Cerebellar cortex (tissue), 1 donor: ENCODE data around the gene CPSF2.
A peak's percentile ranks its signal among the peaks of the same experiment; 100 is the strongest.

Experiments
- DNase-seq: peaks from one replicate; pipeline ENCODE4 v3.0.0-alpha.2; 2015; ENCODE audit warnings: low spot score

The CPSF2 gene

GRCh38 chr14:92121670-92122350, at the start of gene CPSF2, which contains the start of gene NDUFB1:
TSS of gene CPSF2 (plus strand) at chr14:92121969. CDS start at chr14:92130985, 9,016 bp downstream.
TSS of gene NDUFB1 (minus strand) at chr14:92121706. CDS start at chr14:92117637, 4,069 bp downstream.
- peak; percentile 81 for DNase-seq

- no peak for DNase-seq
Observed at GRCh38 chr14:92074555-92074954, 47.2 kb upstream of the CPSF2 start.

- DNase-seq, result no peak
Observed at GRCh38 chr14:92088494-92088893, 33.3 kb upstream of the CPSF2 start.

- peak; percentile 24 for DNase-seq
Observed at GRCh38 chr14:92093320-92093719, 28.4 kb upstream of the CPSF2 start.

GRCh38 chr14:92099802-92100201, 22.0 kb upstream of the CPSF2 start:
- no peak for DNase-seq

GRCh38 chr14:92103363-92103989, 18.3 kb upstream of the CPSF2 start:
- no peak for DNase-seq

- no peak for DNase-seq
Observed at GRCh38 chr14:92105073-92105892, 16.5 kb upstream of the CPSF2 start.

GRCh38 chr14:92105893-92106142, 16.0 kb upstream of the CPSF2 start:
- no peak for DNase-seq

GRCh38 chr14:92106143-92106926, 15.4 kb upstream of the CPSF2 start, which contains the start of gene ATXN3:
TSS of gene ATXN3 (minus strand) at chr14:92106582. CDS start at chr14:92106552, 30 bp downstream.
- peak; percentile 99 for DNase-seq

- DNase-seq, result no peak
Observed at GRCh38 chr14:92108345-92109254, 13.2 kb upstream of the CPSF2 start.

GRCh38 chr14:92109490-92109889, 12.3 kb upstream of the CPSF2 start:
- no peak for DNase-seq

- peak; percentile 59 for DNase-seq
Observed at GRCh38 chr14:92121207-92121669, 531 bp upstream of the CPSF2 start.

- peak; percentile 50 for DNase-seq
Observed at GRCh38 chr14:92122351-92122677, 545 bp downstream of the CPSF2 start.

- no peak for DNase-seq
Observed at GRCh38 chr14:92122761-92123160, 992 bp downstream of the CPSF2 start.

- no peak for DNase-seq
Observed at GRCh38 chr14:92134456-92134855, 12.7 kb downstream of the CPSF2 start.

GRCh38 chr14:92135269-92135668, 13.5 kb downstream of the CPSF2 start:
- DNase-seq, result peak; percentile 40

- DNase-seq, result no peak
Observed at GRCh38 chr14:92143309-92143708, 21.5 kb downstream of the CPSF2 start.

- DNase-seq, result no peak
Observed at GRCh38 chr14:92143962-92144361, 22.2 kb downstream of the CPSF2 start.

- no peak for DNase-seq
Observed at GRCh38 chr14:92144708-92145107, 22.9 kb downstream of the CPSF2 start.

GRCh38 chr14:92153581-92153980, 31.8 kb downstream of the CPSF2 start:
- no peak for DNase-seq
